ENCODE data around the gene SMC4.

SMC4 gene

DNA sequence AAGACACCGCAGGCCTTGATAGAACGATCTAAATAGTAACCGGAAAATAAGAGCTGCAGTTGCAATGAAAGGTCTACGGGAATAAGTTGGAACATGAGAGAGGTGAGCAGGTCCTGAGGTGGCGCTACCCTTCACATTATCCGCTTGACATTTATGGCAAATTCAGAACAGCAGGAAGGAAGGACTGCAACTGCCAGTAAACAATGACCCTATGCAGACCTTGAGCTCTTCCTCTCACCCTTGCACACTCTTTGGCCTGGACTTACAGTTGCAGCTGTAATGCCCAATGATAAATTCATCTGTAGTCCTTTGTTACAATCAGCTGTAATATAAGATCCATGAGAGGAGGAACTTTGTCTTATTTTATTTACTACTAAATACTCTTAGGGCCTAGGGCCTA is 82.4 kb downstream of the SMC4 start:
- DNase-seq = no peak

DNA sequence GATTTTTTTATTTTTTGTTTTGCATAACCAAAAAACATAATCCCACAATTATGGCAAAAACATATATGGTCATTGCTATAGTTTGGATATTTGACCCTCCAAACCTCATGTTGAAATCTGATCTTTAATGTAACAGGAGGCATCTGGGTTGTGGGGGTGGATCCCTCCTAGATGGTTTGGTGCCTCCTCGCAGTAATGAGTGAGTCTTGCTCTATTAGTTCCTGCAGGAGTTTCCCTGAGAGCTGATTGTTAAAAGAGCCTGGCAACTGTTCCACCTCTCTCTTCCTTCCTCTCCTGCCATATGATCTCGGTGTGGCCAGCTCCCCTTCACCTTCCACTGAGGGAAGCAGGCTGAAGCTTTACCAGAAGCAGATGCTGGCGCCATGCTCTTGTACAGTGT is 83.3 kb downstream of the SMC4 start:
- DNase-seq = no peak
